Esophagus muscularis mucosa (tissue), 4 donors: Measurements from ENCODE around the gene CD36. TPM values are rescaled to one million over a fixed set of nuclear protein-coding genes. Genes with fewer than 3 reads are reported as not detected.

ENCODE experiments used
- DNase-seq: peaks from one replicate; pipeline ENCODE4 v3.0.0-alpha.2; 2017; ENCODE audit errors: extremely low spot score
- H3K27ac ChIP-seq, 4 donors: fragments of 200-600 bp; sonication (generic); replicated peaks in 1 of 4; 1 replicate in 3 of 4; 2 replicates in 1 of 4; pipeline ENCODE4 v1.5.1; 2016 to 2019; ENCODE audit warnings: mild to moderate bottlenecking in 1 of 4
- H3K27me3 ChIP-seq, 4 donors: fragments of 200-600 bp; sonication (generic); one replicate each; pipeline versions ENCODE4 v1.5.1 to v1.6.0; 2016 to 2019
- H3K36me3 ChIP-seq, 4 donors: fragments of 200-600 bp; sonication (generic); one replicate each; pipeline ENCODE4 v1.5.1; 2016 to 2019
- H3K4me1 ChIP-seq, 4 donors: fragments of 200-600 bp; sonication (generic); one replicate each; pipeline ENCODE4 v1.5.1; 2016 to 2019
- H3K4me3 ChIP-seq, 4 donors: fragments of 200-600 bp; sonication (generic); 1 replicate in 2 of 4; 2 replicates in 2 of 4; pipeline ENCODE4 v1.5.1; 2016 to 2019; ENCODE audit warnings: mild to moderate bottlenecking in 4 of 4, moderate library complexity in 1 of 4
- H3K9me3 ChIP-seq, 4 donors: fragments of 200-600 bp; sonication (generic); 1 replicate in 3 of 4; 2 replicates in 1 of 4; pipeline ENCODE4 v1.5.1; 2016 to 2019
- CTCF ChIP-seq, 3 experiments: fragments of 200-600 bp in 2 of 3; fragments of 450-650 bp in 1 of 3; sonication (generic) in 2 of 3; IDR thresholded peaks; one replicate each; pipeline ENCODE4 v1.5.1; 2017 to 2019; ENCODE audit warnings: antibody characterized with exemption in 3 of 3, mild to moderate bottlenecking in 2 of 3, moderate library complexity in 1 of 3
- EP300 ChIP-seq: sonication (generic); formaldehyde crosslinking; IDR thresholded peaks from one replicate; pipeline ENCODE4 v1.6.1; 2017; ENCODE audit warnings: antibody characterized with exemption
- POLR2A ChIP-seq: fragments of 450-650 bp; IDR thresholded peaks from one replicate; pipeline ENCODE4 v1.6.1; 2017; ENCODE audit warnings: antibody characterized with exemption, moderate library complexity, mild to moderate bottlenecking, low read depth
- POLR2AphosphoS5 ChIP-seq, 2 donors: sonication (generic); formaldehyde crosslinking; IDR thresholded peaks; one replicate each; pipeline ENCODE4 v1.6.1; 2017; ENCODE audit warnings: antibody characterized with exemption in 2 of 2
- WGBS: methylation state at CpG from one replicate; pipeline ENCODE4 v1.1.5; 2018; 5-methylcytosine and 5-hydroxymethylcytosine counted together
- intact Hi-C: fragments of 100-400 bp; cut with DNase I; formaldehyde crosslinking; loops from one replicate; pipeline ENCODE4 v1.15.1; 2023
- total RNA-seq, 4 donors: library from RNA; depleted of rRNA; stranded (reverse); fragments of >200 nt; gene quantifications; one replicate each; pipeline versions ENCODE4 v1.1.0 to v1.2.1, GENCODE V29; 2016

The CD36 gene
- total RNA-seq, 4 donors from 2014 or later: 61.0 to 148 (median 87.7) TPM

GRCh38 chr7:80604436-80604835, 34.0 kb upstream of the CD36 start:
- H3K36me3 ChIP-seq: no peaks in the 10 kb centered on the region
- H3K4me3 ChIP-seq: no peak overlapping the region
- TF ChIP-seq POLR2A (no peak), CTCF (IDR thresholded peaks at IDR 0.05) (no peak), EP300 (no peak), POLR2AphosphoS5 (IDR thresholded peaks at IDR 0.05) (no peak)
- H3K9me3 ChIP-seq: no peaks in the 10 kb centered on the region
- H3K27me3 ChIP-seq: no peaks in the 10 kb centered on the region
- no peak for DNase-seq
- intact Hi-C loops: no loop called here
- 58% methylated on average over 2 of the region's 2 CpGs for WGBS
- peaks cover 0 to 11% (median 0%) of the 10 kb centered on the region in 4 donors for H3K4me1 ChIP-seq
- H3K27ac ChIP-seq: no peak overlapping the region

GRCh38 chr7:80607136-80607535, 31.3 kb upstream of the CD36 start:
- DNase-seq: no peak
- no peak overlapping the region for H3K4me3 ChIP-seq
- H3K9me3 ChIP-seq: no peaks in the 10 kb centered on the region
- H3K27ac ChIP-seq: no peak overlapping the region
- TF ChIP-seq POLR2A (no peak), CTCF (IDR thresholded peaks at IDR 0.05) (no peak), POLR2AphosphoS5 (IDR thresholded peaks at IDR 0.05) (no peak), EP300 (no peak)
- intact Hi-C loops: no loop called here
- WGBS: 18% methylated on average over 1 of the region's 1 CpG
- no peaks in the 10 kb centered on the region for H3K27me3 ChIP-seq
- H3K4me1 ChIP-seq: peaks cover 3 to 9% (median 7%) of the 10 kb centered on the region in 4 donors
- H3K36me3 ChIP-seq: no peaks in the 10 kb centered on the region

- no peak overlapping the region for H3K4me3 ChIP-seq
- peaks cover 3 to 10% (median 9%) of the 10 kb centered on the region in 4 donors for H3K4me1 ChIP-seq
- DNase-seq: no peak
- H3K9me3 ChIP-seq: no peaks in the 10 kb centered on the region
- H3K36me3 ChIP-seq: no peaks in the 10 kb centered on the region
- no peak overlapping the region for H3K27ac ChIP-seq
- H3K27me3 ChIP-seq: no peaks in the 10 kb centered on the region
- TF ChIP-seq POLR2A (no peak), POLR2AphosphoS5 (IDR thresholded peaks at IDR 0.05) (no peak), EP300 (no peak), CTCF (IDR thresholded peaks at IDR 0.05) (no peak)
- intact Hi-C loops: no loop called here
Observed at GRCh38 chr7:80608336-80608735, 30.1 kb upstream of the CD36 start.

GRCh38 chr7:80609751-80610150, 28.7 kb upstream of the CD36 start:
- Histone ChIP-seq H3K4me1 (peaks cover 3 to 10% (median 9%) of the 10 kb centered on the region in 4 donors), H3K27me3 (no peaks in the 10 kb centered on the region)
- intact Hi-C loops: no loop called here

More at GRCh38 chr7:80609751-80610150, 28.7 kb upstream of the CD36 start:
- no peak for DNase-seq
- TF ChIP-seq CTCF (IDR thresholded peaks at IDR 0.05): no peak
- TF ChIP-seq POLR2A: no peak
- no peak for TF ChIP-seq POLR2AphosphoS5 (IDR thresholded peaks at IDR 0.05)
- TF ChIP-seq EP300: no peak
- no peak overlapping the region for H3K4me3 ChIP-seq
- 88% methylated on average over 1 of the region's 1 CpG for WGBS
- H3K9me3 ChIP-seq: no peaks in the 10 kb centered on the region
- H3K36me3 ChIP-seq: no peaks in the 10 kb centered on the region
- no peak overlapping the region for H3K27ac ChIP-seq
